GM21515 (cell line): ENCODE data around the gene CPB1.

Experiments
- ATAC-seq: cut with Tn5 transposase; IDR thresholded peaks from one replicate; pipeline ENCODE4 v1.9.1; 2021; ENCODE audit not compliant: unreplicated experiment

The CPB1 gene

DNA sequence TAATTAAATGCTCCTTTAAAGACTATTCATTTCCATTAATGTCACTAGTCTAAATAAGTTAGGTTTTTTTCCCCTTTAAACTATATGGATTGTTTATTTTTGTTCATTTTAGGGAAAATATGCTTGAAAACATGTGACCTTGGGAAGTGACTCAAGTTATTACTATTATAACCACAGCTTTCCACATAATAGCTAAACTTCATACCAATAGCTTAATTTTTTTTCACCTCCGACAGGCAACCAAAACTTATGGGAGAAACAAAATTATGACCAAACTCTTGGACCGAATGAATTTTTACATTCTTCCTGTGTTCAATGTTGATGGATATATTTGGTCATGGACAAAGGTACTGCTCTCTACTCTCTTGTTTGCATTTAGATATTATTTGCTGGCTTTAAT, 53.7 kb downstream of the CPB1 start:
- ATAC-seq: no peak

DNA sequence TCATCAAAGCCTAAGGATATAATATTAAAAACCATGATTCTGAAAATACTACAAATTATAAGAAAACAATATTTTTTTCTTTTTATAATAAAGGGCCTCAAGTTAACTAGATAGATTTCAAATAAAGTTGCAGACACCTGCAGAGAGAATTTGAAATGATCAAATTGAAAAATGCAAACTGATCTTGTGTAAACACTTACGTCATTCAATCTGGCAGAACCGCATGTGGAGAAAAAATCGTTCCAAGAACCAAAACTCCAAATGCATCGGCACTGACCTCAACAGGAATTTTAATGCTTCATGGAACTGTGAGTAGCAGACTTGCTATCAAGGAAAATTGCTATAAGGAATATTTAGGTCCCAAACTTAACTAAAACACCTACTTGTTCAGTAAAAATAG, 54.7 kb downstream of the CPB1 start:
- ATAC-seq: no peak

DNA sequence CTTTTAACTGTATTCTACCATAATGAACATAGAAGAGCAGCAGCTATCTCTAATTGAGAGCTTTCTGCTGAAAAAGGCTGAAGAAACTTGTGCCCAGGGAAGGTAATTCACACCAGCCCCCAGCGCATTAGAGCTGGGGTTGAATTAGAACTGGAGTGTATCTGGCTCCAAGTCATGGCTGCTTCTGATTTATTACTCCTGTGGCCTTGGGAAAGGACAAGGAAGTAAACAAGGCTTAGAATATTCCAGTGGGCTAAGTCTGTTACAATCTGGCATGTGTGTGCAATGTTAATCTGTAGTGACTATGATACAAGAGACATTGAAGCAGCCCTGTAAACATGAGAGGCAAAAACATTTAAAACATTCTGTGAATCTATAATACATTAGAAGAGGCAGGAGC, 55.6 kb downstream of the CPB1 start:
- ATAC-seq: no peak

DNA sequence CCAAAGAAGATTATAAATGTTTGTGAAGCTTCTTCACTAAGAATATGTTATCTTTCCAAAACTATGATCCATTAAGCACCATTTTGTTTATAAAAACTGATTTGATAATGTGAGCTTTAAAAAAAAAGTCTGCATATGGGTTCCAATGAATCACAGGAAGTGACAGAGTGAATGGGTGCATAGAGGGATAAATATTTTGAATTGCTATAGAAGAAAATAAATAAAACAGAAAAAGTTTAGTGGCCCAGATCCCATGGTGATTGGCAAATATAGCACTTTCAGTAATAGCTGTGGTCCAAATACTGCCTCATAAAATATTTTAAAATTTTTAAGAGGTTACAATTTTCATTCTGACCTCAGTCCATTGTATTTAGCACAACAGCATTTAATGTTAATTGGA, 56.6 kb downstream of the CPB1 start:
- ATAC-seq: no peak

DNA sequence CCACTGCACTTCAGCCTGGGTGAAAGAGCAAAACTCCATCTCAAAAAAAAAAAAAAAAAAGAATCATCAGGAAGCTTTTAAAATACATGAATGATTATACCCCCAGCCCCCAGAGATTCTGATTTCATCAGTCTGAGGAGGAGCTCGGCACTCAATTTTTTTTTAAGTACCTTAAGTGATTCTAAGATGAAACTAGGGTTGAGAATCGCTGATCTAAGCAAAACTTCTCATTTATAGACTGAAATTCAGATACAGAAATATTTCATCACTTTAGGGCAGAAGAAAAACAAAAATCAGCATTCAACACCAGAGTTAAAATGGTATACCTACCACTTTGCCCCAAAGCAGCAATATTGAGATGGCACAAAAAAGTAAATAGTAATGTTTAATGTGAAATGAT, 62.2 kb downstream of the CPB1 start:
- no peak for ATAC-seq

DNA sequence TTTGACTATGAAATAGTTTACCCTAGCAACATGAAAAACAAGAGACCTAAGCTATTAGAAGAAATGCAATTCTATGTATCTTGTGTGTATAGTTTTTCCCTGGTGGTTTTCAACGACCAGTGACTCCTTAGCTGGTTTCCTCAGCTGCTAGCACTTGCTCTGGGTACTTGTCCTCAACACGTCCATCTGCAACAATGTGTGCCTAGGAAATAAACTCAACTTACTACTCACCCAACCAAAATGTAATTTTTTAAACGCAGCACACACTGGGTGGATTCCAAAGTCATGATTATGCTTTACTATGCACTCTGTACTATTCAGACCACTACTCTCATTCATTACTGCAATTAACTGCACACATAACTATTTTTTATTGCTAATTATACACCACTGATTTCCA, 68.5 kb downstream of the CPB1 start:
- ATAC-seq: no peak

DNA sequence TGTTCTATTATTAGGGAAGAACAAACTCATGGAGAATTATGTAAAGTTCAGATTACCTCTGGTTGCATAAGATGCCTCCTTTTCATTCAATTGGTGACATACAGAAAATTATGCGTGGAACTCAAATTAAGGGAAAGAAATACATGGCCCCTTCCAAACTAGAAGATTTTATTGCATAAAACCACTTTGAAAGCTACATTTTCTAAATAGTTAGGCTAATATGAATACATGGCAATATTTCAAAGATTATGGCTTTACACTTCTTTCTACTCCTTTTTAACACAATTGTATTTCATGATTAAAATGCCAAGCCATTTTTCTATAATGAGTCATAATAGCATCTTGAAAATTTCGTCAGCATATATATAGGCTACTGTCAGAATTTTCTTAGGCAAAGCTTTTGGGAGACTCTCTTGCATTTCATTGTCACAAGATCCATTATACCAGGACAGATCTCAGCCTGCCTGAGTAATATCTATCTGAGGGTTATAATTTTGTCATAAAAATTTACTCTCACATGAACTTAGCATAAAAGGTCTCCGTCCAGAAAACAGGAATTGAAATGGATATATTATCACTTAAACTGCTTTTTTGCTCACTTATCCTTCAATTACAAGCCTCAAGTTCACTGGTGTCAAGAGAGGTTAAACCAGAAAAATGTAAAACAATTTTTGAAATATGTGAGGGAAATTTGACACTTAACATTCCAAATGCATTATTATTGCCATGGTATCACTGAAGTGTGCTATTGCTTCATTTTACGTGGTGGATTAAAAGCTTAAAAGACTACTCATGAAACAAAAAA, 74.6 kb downstream of the CPB1 start:
- ATAC-seq: no peak

DNA sequence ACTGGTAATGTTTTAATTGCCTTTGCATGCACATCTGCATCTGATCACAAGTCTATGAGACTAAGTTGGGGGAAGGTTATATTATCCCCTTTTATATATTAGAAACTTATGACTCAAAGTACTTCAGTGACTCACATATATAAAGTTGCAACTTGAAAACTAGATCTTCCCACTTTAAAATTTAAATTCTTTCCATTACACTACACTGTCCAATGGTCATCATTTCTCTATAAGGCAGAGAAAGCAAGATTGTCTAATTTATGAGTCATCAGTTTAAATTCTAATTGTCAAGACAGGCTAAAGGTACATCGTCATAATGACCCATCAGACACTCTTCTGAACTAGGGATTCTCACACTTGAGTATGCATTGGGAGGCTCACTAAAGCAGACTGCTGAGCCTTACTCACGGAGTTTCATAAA, 75.4 kb downstream of the CPB1 start:
- no peak for ATAC-seq

DNA sequence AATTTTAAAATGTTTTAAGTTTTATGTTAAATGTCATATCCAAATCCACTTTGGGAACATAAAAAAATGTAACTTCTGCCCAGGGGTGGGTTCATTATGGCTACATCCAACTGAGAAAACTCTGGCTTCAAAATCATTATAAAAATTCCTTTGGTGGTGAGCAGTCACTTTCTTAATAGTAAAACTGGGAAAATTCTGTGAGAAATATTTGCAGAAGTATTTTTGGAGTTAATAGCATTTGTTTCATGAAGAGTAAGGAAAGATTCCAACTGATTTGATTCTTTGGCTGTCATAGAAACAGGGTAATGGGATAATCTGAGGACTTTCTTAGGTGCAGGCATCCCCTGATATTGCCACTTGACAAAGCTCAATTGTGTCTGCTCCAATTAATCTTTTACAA, 76.3 kb downstream of the CPB1 start:
- ATAC-seq: no peak

DNA sequence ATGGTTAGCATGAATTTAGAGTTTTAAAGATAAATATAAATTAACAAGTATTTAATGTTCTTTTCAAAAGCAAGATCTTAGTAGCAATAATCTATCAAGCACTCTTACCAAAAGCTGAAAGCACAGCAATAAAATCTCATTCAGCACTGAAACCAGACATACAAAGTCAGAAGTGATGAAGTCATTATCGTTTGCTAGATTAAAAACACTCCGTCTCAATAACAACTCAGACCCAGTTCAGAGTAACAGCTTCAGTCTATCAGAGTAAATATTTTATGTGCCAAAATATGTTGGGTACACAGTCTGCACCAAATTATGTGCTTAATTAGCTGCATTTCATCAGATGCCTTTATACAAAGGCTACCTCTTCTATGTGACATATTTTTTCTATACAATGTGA, 79.1 kb downstream of the CPB1 start:
- no peak for ATAC-seq
